Ovary (tissue), 9 donors: ENCODE results near the gene B4GALNT1. TPM values are rescaled to one million over a fixed set of nuclear protein-coding genes. Genes with fewer than 3 reads are reported as not detected.

Experiments used
- DNase-seq, 5 donors: peaks; one replicate each; pipeline ENCODE4 v3.0.0-alpha.2; 2019 to 2020
- H3K27ac ChIP-seq, 2 donors: fragments of 200-600 bp; one replicate each; pipeline versions ENCODE4 v1.5.1 to v1.8.0; 2019 to 2022
- H3K27me3 ChIP-seq: fragments of 200-600 bp; one replicate; pipeline ENCODE4 v1.8.0; 2022
- H3K36me3 ChIP-seq: fragments of 200-600 bp; sonication (generic); one replicate; pipeline ENCODE4 v1.5.1; 2019
- H3K4me1 ChIP-seq: one replicate; pipeline ENCODE4 v1.8.1; 2013; ENCODE audit warnings: mild to moderate bottlenecking, moderate library complexity; ENCODE audit not compliant: insufficient read depth
- H3K4me3 ChIP-seq: fragments of 200-600 bp; sonication (generic); one replicate; pipeline ENCODE4 v1.5.1; 2017
- H3K9me3 ChIP-seq, 2 donors: fragments of 200-600 bp in 1 of 2; sonication (generic) in 1 of 2; one replicate each; pipeline versions ENCODE4 v1.5.1 to v1.8.1; 2013 to 2019; ENCODE audit warnings: mild to moderate bottlenecking in 1 of 2, moderate library complexity in 1 of 2
- EP300 ChIP-seq: sonication (generic); formaldehyde crosslinking; IDR thresholded peaks from one replicate; pipeline ENCODE4 v1.6.1; 2017; ENCODE audit warnings: antibody characterized with exemption
- POLR2A ChIP-seq: fragments of 450-650 bp; IDR thresholded peaks from one replicate; pipeline ENCODE4 v1.6.1; 2017; ENCODE audit warnings: antibody characterized with exemption, mild to moderate bottlenecking, moderate library complexity
- WGBS, 3 donors: extraction: QIAGEN DNeasy Blood & Tissue Kit in 1 of 3; methylation state at CpG; one replicate each; pipeline versions ENCODE4 v1.1.5 to v1.1.7; 2013 to 2017; 5-methylcytosine and 5-hydroxymethylcytosine counted together
- intact Hi-C, 4 donors: fragments of 100-400 bp; cut with DNase I; formaldehyde crosslinking; loops; one replicate each; pipeline versions ENCODE4 v1.11.0 to v1.15.1; 2022 to 2023
- polyA plus RNA-seq, 2 donors: library from polyadenylated mRNA; stranded (reverse); fragments of 200-250 nt in 1 of 2; fragments of 350-450 nt in 1 of 2; fragmentation: Illumina TruSeq in 1 of 2; extraction: RNeasy Lipid Tissue Mini Kit (QIAGEN cat#74804) in 1 of 2; gene quantifications; one replicate each; pipeline ENCODE4 v1.2.3, GENCODE V29; 2013 to 2014
- total RNA-seq, 7 donors: library from RNA; depleted of rRNA in 2 of 7; stranded (reverse); fragments of >200 nt in 2 of 7; fragmentation: NEBNext Ultra II Directional in 3 of 7; extraction: Animal tissue kit (Norgen Biotek cat#: 25700) in 3 of 7; gene quantifications; one replicate each; pipeline versions ENCODE4 v1.1.0 to v1.2.4, GENCODE V29; 2016 to 2023
- TF ChIP-seq, protein P1 (sequence below), 3 donors: fragments of 450-650 bp in 2 of 3; fragments of 200-600 bp in 1 of 3; IDR thresholded peaks; one replicate each; pipeline versions ENCODE4 v1.5.1 to v1.8.0; 2016 to 2022; ENCODE audit warnings: antibody characterized with exemption in 3 of 3, mild to moderate bottlenecking in 1 of 3
- donor health status: DM: no; HTN: no; CAD: no; lungs with moderate emphysema.
- donor health status: DM: no; HTN: no; CAD: no.
- donor health status: Bipolar disorder and iron deficiency.
- donor health status: DM: yes; HTN: yes; CAD: no.
- donor health status: DM: no; HTN: no; CAD: no.
- donor health status: DM: yes; HTN: yes; CAD: no.

The B4GALNT1 gene
- total and polyA plus RNA-seq, 9 donors = 0.22 to 1.5 (median 0.56) TPM

GRCh38 chr12:57626111-57626920 lies 6.7 kb downstream of the B4GALNT1 start:
- Histone ChIP-seq H3K9me3 (no peaks in the 10 kb centered on the region), H3K27ac (no peak overlapping the region), H3K4me3 (no peak overlapping the region), H3K27me3 (no peaks in the 10 kb centered on the region), H3K4me1 (peaks cover 5% of the 10 kb centered on the region), H3K36me3 (no peaks in the 10 kb centered on the region)
- intact Hi-C loops = loop anchor here in 2 of 4 donors (5.0 to 10.0 kb wide), 2 partner anchors 169 to 172 kb away; partner anchors contain the start of genes GLI1 (in 2 of the 2) and INHBE (in 2 of the 2)
- 41 to 50% (median 46%) methylated on average over 13 of the region's 13 CpGs for WGBS, 3 donors
- no peak for TF ChIP-seq POLR2A
- TF ChIP-seq, protein P1, sequence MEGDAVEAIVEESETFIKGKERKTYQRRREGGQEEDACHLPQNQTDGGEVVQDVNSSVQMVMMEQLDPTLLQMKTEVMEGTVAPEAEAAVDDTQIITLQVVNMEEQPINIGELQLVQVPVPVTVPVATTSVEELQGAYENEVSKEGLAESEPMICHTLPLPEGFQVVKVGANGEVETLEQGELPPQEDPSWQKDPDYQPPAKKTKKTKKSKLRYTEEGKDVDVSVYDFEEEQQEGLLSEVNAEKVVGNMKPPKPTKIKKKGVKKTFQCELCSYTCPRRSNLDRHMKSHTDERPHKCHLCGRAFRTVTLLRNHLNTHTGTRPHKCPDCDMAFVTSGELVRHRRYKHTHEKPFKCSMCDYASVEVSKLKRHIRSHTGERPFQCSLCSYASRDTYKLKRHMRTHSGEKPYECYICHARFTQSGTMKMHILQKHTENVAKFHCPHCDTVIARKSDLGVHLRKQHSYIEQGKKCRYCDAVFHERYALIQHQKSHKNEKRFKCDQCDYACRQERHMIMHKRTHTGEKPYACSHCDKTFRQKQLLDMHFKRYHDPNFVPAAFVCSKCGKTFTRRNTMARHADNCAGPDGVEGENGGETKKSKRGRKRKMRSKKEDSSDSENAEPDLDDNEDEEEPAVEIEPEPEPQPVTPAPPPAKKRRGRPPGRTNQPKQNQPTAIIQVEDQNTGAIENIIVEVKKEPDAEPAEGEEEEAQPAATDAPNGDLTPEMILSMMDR (IDR thresholded peaks at IDR 0.05) = no peak
- no peak for TF ChIP-seq EP300
- peak in 2 of 5 donors; percentile 13 to 15 for DNase-seq

- no peak overlapping the region for H3K27ac ChIP-seq
- H3K4me1 ChIP-seq = peaks cover 7% of the 10 kb centered on the region
- H3K4me3 ChIP-seq = no peak overlapping the region
- 85 to 87% (median 87%) methylated on average over 12 of the region's 12 CpGs for WGBS, 3 donors
- no peaks in the 10 kb centered on the region for H3K27me3 ChIP-seq
- H3K9me3 ChIP-seq = no peaks in the 10 kb centered on the region
- TF ChIP-seq EP300 = no peak
- TF ChIP-seq, protein P1 (IDR thresholded peaks at IDR 0.05) = no peak
- TF ChIP-seq POLR2A = no peak
- intact Hi-C loops = loop anchor here in 2 of 4 donors (5.0 to 10.0 kb wide), 2 partner anchors 168 to 171 kb away; partner anchors contain the start of genes GLI1 (in 2 of the 2) and INHBE (in 2 of the 2)
- H3K36me3 ChIP-seq = no peaks in the 10 kb centered on the region
- DNase-seq = no peak
Measured at GRCh38 chr12:57625261-57626032, 7.6 kb downstream of the B4GALNT1 start.

DNA sequence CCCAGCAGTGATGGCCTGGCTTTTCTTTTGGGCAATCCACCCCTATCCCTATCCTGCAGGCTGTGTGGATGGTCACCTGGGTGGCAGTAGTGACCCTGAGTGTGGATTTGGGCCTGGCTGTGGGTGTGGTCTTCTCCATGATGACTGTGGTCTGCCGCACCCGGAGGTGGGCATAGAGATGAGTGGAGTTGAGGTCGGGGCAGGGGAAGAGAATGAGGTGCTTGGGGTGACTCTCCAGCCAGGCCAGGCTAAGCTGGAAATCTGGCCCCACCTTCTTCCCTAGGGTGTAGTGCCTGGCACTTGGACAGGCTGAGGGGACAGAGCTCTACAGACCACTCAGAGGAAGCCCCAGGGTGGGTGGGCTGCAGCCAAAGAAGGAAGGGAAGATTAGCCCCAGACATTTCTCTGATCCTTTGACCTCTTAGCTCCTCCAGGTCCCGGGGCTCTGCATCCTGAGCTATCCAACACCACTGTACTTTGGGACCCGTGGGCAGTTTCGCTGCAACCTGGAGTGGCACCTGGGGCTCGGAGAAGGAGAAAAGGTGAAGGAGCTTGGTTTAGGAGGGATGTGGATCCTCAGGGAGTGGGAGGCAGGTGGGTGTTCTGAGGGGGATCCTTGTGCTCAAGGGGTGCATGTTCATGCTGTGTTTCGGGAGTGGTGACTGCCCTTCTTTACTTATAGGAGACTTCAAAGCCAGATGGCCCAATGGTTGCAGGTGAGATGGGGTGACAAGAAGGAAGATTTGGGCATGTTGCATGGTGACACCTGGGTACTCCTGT lies 8.4 kb downstream of the B4GALNT1 start:
- Histone ChIP-seq H3K9me3 (no peaks in the 10 kb centered on the region), H3K27me3 (no peaks in the 10 kb centered on the region), H3K27ac (no peak overlapping the region), H3K36me3 (no peaks in the 10 kb centered on the region), H3K4me3 (no peak overlapping the region), H3K4me1 (peaks cover 7% of the 10 kb centered on the region)
- WGBS, 3 donors = 79 to 84% (median 82%) methylated on average over 8 of the region's 8 CpGs
- DNase-seq = no peak
- TF ChIP-seq POLR2A = no peak
- TF ChIP-seq, protein P1 (IDR thresholded peaks at IDR 0.05) = no peak
- TF ChIP-seq EP300 = no peak
- intact Hi-C loops = loop anchor here in 2 of 4 donors (5.0 to 10.0 kb wide), 2 partner anchors 167 to 170 kb away; partner anchors contain the start of genes GLI1 (in 2 of the 2) and INHBE (in 2 of the 2)
